Activated CD8-positive, alpha-beta memory T cell treated with anti-CD3 and anti-CD28 coated beads, Interleukin-2, amount 50 U/mL, for 4 hours (primary cell): ENCODE measurements around the gene SARS1.
A peak's percentile ranks its signal among the peaks of the same experiment; 100 is the strongest.
"Not testable (repeated sequence)": the region's sequence is repeated elsewhere in the genome, so short reads cannot be mapped to it uniquely, and the experiment has no call there.

ENCODE experiments used
- DNase-seq: peaks from one replicate; pipeline ENCODE4 v3.0.0-alpha.2; 2020

The SARS1 gene

GRCh38 chr1:109279615-109280278, 66.0 kb downstream of the SARS1 start:
- no peak for DNase-seq

- no peak for DNase-seq
Observed at GRCh38 chr1:109280862-109281261, 67.1 kb downstream of the SARS1 start.

GRCh38 chr1:109281680-109282496, 68.2 kb downstream of the SARS1 start:
- no peak for DNase-seq

- DNase-seq: no peak
Observed at GRCh38 chr1:109282497-109282951, 68.8 kb downstream of the SARS1 start.

GRCh38 chr1:109282952-109283747, 69.4 kb downstream of the SARS1 start, which contains the start of gene PSRC1:
Gene PSRC1 (minus strand): TSS chr1:109283145.
- peak; percentile 87 for DNase-seq

GRCh38 chr1:109283748-109284600, 70.3 kb downstream of the SARS1 start:
- DNase-seq: no peak

GRCh38 chr1:109286762-109287161, 73.0 kb downstream of the SARS1 start:
- not testable (repeated sequence) for DNase-seq
